WTC11 (cell line): ENCODE data around the gene WDR19. TPM values are rescaled to one million over a fixed set of nuclear protein-coding genes. Genes with fewer than 3 reads are reported as not detected.

ENCODE experiments used
- ATAC-seq: fragments of 200-7000 bp; cut with Tn5 transposase; 2 replicates; pipeline ENCODE4 v1.10.0; 2021; ENCODE audit warnings: mild to moderate bottlenecking, moderate library complexity
- CTCF ChIA-PET: fragments of 300-600 bp; sonication (Branson Sonifier 250); formaldehyde crosslinking; loops from one replicate; lab custom pipeline; 2021; ENCODE audit warnings: antibody characterized with exemption; lab: Charles Lee
- POLR2A ChIA-PET: fragments of 350-600 bp; sonication (Branson Sonifier 250); formaldehyde crosslinking; loops from one replicate; lab custom pipeline; 2021; ENCODE audit warnings: antibody characterized with exemption; lab: Charles Lee
- DNase-seq: peaks from one replicate; pipeline ENCODE4 v3.0.0; 2021; ENCODE audit warnings: low spot score
- H3K27ac Mint-ChIP-seq: 2 replicates; pipeline ENCODE4 v1.8.0; 2021; ENCODE audit warnings: mixed read lengths
- H3K27me3 Mint-ChIP-seq: 2 replicates; pipeline ENCODE4 v1.8.0; 2021; ENCODE audit warnings: low read depth, mild to moderate bottlenecking, moderate library complexity, mixed read lengths
- H3K36me3 Mint-ChIP-seq: 2 replicates; pipeline ENCODE4 v1.8.0; 2021; ENCODE audit warnings: mixed read lengths
- H3K4me1 Mint-ChIP-seq: 2 replicates; pipeline ENCODE4 v1.8.0; 2022; ENCODE audit warnings: mixed read lengths
- H3K4me3 Mint-ChIP-seq: 2 replicates; pipeline ENCODE4 v1.8.0; 2021; ENCODE audit warnings: mild to moderate bottlenecking, moderate library complexity, mixed read lengths
- H3K9me3 Mint-ChIP-seq: 2 replicates; pipeline ENCODE4 v1.8.0; 2021; ENCODE audit warnings: mixed read lengths
- ATF1 ChIP-seq: sonication (generic); formaldehyde crosslinking; IDR thresholded peaks from 2 replicates; pipeline ENCODE4 v1.8.1; 2023; ENCODE audit warnings: mild to moderate bottlenecking, moderate library complexity, missing genetic modification reagents
- E2F4 ChIP-seq: sonication (generic); formaldehyde crosslinking; IDR thresholded peaks from 2 replicates; pipeline ENCODE4 v1.8.1; 2022; ENCODE audit warnings: low read depth, mild to moderate bottlenecking, moderate library complexity, missing genetic modification reagents, borderline replicate concordance
- ELF4 ChIP-seq: sonication (generic); formaldehyde crosslinking; IDR thresholded peaks from 2 replicates; pipeline ENCODE4 v1.8.1; 2022; ENCODE audit warnings: low read depth, mild to moderate bottlenecking, moderate library complexity, missing genetic modification reagents
- GABPB1 ChIP-seq: sonication (generic); formaldehyde crosslinking; IDR thresholded peaks from 2 replicates; pipeline ENCODE4 v1.8.1; 2023; ENCODE audit warnings: mild to moderate bottlenecking, missing genetic modification reagents
- GRHL2 ChIP-seq: fragments of 250-450 bp; sonication (Bioruptor Pico); IDR thresholded peaks from 2 replicates; pipeline ENCODE4 v1.8.0; 2022; ENCODE audit warnings: mild to moderate bottlenecking, moderate library complexity; ENCODE audit not compliant: insufficient replicate concordance, severe bottlenecking
- JAZF1 ChIP-seq: fragments of 250-450 bp; sonication (Bioruptor Pico); IDR thresholded peaks from 2 replicates; pipeline ENCODE4 v1.9.0; 2021; ENCODE audit warnings: moderate library complexity, mild to moderate bottlenecking, inconsistent platforms
- MAX ChIP-seq: sonication (generic); formaldehyde crosslinking; IDR thresholded peaks from 2 replicates; pipeline ENCODE4 v1.8.0; 2022; ENCODE audit warnings: mild to moderate bottlenecking, missing genetic modification reagents
- MLX ChIP-seq: sonication (generic); formaldehyde crosslinking; IDR thresholded peaks from 2 replicates; pipeline ENCODE4 v1.8.1; 2023; ENCODE audit warnings: mild to moderate bottlenecking, missing genetic modification reagents, moderate library complexity
- MXD4 ChIP-seq: fragments of 250-450 bp; sonication (Bioruptor Pico); IDR thresholded peaks from 2 replicates; pipeline ENCODE4 v1.8.0; 2021; ENCODE audit warnings: mild to moderate bottlenecking, moderate library complexity, borderline replicate concordance
- NFE2L1 ChIP-seq: sonication (generic); formaldehyde crosslinking; IDR thresholded peaks from 2 replicates; pipeline ENCODE4 v1.8.1; 2023; ENCODE audit warnings: missing genetic modification reagents
- NR2C2 ChIP-seq: sonication (generic); formaldehyde crosslinking; IDR thresholded peaks from 2 replicates; pipeline ENCODE4 v1.8.0; 2022; ENCODE audit warnings: mild to moderate bottlenecking, missing genetic modification reagents
- OVOL2 ChIP-seq: fragments of 250-450 bp; sonication (Bioruptor Pico); IDR thresholded peaks from 2 replicates; pipeline ENCODE4 v1.9.0; 2021; ENCODE audit warnings: mild to moderate bottlenecking, borderline replicate concordance
- SMAD4 ChIP-seq: sonication (generic); formaldehyde crosslinking; IDR thresholded peaks from 2 replicates; pipeline ENCODE4 v1.8.0; 2022; ENCODE audit warnings: mild to moderate bottlenecking, missing genetic modification reagents
- SOX15 ChIP-seq: fragments of 250-450 bp; sonication (Bioruptor Pico); IDR thresholded peaks from 2 replicates; pipeline ENCODE4 v1.9.0; 2021; ENCODE audit warnings: mild to moderate bottlenecking
- TEAD1 ChIP-seq: sonication (generic); formaldehyde crosslinking; IDR thresholded peaks from 2 replicates; pipeline ENCODE4 v1.8.0; 2022; ENCODE audit warnings: mild to moderate bottlenecking, missing genetic modification reagents
- ZNF671 ChIP-seq: fragments of 250-450 bp; sonication (Bioruptor Pico); IDR thresholded peaks from 2 replicates; pipeline ENCODE4 v1.8.0; 2021; ENCODE audit warnings: mild to moderate bottlenecking
- total RNA-seq: library from RNA; stranded (reverse); gene quantifications from 3 replicates; pipeline ENCODE4 v1.2.3, GENCODE V29; 2021
- TF ChIP-seq, protein P1 (sequence below): fragments of 250-450 bp; sonication (Bioruptor Pico); conservative IDR thresholded peaks from 2 replicates; pipeline ENCODE4 v1.9.0; 2021; ENCODE audit warnings: mild to moderate bottlenecking
- TF ChIP-seq, protein P2 (sequence below): fragments of 250-450 bp; sonication (Bioruptor Pico); IDR thresholded peaks from 2 replicates; pipeline ENCODE4 v1.9.0; 2021; ENCODE audit warnings: mild to moderate bottlenecking, borderline replicate concordance
- TF ChIP-seq, protein P3 (sequence below): sonication (generic); formaldehyde crosslinking; IDR thresholded peaks from 2 replicates; pipeline ENCODE4 v1.8.0; 2022; ENCODE audit warnings: mild to moderate bottlenecking, missing genetic modification reagents
- TF ChIP-seq, protein P4 (sequence below): sonication (generic); formaldehyde crosslinking; IDR thresholded peaks from 2 replicates; pipeline ENCODE4 v1.8.1; 2023; ENCODE audit warnings: mild to moderate bottlenecking, missing genetic modification reagents, moderate library complexity
- TF ChIP-seq, protein P5 (sequence below): sonication (generic); formaldehyde crosslinking; IDR thresholded peaks from 2 replicates; pipeline ENCODE4 v1.8.1; 2023; ENCODE audit warnings: mild to moderate bottlenecking, moderate library complexity, missing genetic modification reagents
- TF ChIP-seq, protein P6 (sequence below): sonication (generic); formaldehyde crosslinking; conservative IDR thresholded peaks from 2 replicates; pipeline ENCODE4 v1.8.1; 2022; ENCODE audit warnings: mild to moderate bottlenecking, missing genetic modification reagents

WDR19 gene
- total RNA-seq, 1 experiment from 2014 or later, result 23.3 TPM

DNA sequence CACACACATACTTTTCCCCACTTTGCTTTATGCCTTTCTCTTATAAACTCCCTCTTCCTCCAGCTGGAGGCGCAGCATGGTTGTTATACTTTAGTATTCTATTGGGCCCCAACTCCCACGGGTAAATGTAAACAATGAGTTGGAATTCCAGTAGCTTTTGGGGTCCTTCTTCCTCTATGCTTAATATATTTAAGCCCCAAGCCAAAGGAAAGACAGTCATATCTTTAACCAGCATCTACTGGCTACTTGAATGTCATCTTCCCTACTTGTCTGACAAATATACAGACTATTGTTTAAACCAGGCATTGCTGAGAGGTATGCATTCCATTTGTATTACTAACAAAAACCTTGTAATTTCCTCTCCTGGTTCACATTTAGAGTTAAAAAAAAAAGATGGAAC, 72.9 kb downstream of the WDR19 start:
- H3K27ac Mint-ChIP-seq, result no peak overlapping the region

GRCh38 chr4:39255871-39256270, 73.5 kb downstream of the WDR19 start:
- no peak for ATAC-seq
- peaks cover 3% of the 10 kb centered on the region; the same call in 1 of the 2 replicates for H3K9me3 Mint-ChIP-seq
- H3K36me3 Mint-ChIP-seq, result peaks cover 6% of the 10 kb centered on the region; the same call in 1 of the 2 replicates
- peaks cover 10% of the 10 kb centered on the region for H3K4me1 Mint-ChIP-seq
- H3K27me3 Mint-ChIP-seq, result no peaks in the 10 kb centered on the region
- CTCF ChIA-PET, result interaction anchor here (0.5 to 1.6 kb wide), 4 partner anchors 76 to 496 kb away, joined by 3 to 5 read pairs (median 4); partner anchors contain the start of gene RFC1
- H3K4me3 Mint-ChIP-seq, result no peak overlapping the region
- POLR2A ChIA-PET, result no interaction called here
- no peak for DNase-seq
- H3K27ac Mint-ChIP-seq, result peak overlapping the region; percentile 17
- TF ChIP-seq SMAD4 (CRISPR knock-in tag), result no peak
- no peak for TF ChIP-seq ATF1 (CRISPR knock-in tag)
- TF ChIP-seq, protein P1, sequence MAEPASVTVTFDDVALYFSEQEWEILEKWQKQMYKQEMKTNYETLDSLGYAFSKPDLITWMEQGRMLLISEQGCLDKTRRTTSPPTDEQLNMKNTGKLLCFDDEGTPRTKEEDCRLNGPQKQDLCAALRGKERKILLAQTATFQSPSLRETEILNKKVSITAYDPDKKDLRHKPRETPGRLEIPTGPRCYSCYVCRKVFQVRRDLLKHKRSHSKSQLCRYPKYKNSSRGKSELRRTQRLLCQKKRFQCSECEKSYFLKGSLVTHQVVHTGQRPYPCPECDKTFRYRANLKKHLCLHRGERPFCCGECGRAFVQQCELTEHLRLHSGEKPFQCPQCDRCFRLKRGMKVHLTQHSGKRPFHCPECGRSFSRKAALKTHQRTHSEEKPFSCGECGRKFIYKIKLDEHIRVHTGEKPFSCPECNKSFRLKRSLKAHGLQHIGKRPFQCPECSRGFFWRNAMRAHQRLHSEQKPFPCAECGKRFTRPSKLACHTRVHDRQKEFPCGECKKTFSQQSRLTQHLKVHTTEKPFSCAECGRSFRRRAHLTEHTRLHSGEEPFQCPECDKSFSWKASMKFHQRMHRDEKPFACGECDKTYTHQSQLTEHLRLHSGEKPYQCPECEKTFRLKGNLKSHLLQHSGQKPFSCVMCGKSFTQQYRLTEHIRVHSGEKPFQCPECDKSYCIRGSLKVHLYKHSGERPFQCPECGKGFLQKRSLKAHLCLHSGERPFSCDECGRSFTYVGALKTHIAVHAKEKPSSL, result no peak
- no peak for TF ChIP-seq MXD4 (CRISPR knock-in tag)
- no peak for TF ChIP-seq NFE2L1 (CRISPR knock-in tag)
- TF ChIP-seq JAZF1 (CRISPR knock-in tag), result no peak
- TF ChIP-seq E2F4 (CRISPR knock-in tag), result no peak
- TF ChIP-seq, protein P2, sequence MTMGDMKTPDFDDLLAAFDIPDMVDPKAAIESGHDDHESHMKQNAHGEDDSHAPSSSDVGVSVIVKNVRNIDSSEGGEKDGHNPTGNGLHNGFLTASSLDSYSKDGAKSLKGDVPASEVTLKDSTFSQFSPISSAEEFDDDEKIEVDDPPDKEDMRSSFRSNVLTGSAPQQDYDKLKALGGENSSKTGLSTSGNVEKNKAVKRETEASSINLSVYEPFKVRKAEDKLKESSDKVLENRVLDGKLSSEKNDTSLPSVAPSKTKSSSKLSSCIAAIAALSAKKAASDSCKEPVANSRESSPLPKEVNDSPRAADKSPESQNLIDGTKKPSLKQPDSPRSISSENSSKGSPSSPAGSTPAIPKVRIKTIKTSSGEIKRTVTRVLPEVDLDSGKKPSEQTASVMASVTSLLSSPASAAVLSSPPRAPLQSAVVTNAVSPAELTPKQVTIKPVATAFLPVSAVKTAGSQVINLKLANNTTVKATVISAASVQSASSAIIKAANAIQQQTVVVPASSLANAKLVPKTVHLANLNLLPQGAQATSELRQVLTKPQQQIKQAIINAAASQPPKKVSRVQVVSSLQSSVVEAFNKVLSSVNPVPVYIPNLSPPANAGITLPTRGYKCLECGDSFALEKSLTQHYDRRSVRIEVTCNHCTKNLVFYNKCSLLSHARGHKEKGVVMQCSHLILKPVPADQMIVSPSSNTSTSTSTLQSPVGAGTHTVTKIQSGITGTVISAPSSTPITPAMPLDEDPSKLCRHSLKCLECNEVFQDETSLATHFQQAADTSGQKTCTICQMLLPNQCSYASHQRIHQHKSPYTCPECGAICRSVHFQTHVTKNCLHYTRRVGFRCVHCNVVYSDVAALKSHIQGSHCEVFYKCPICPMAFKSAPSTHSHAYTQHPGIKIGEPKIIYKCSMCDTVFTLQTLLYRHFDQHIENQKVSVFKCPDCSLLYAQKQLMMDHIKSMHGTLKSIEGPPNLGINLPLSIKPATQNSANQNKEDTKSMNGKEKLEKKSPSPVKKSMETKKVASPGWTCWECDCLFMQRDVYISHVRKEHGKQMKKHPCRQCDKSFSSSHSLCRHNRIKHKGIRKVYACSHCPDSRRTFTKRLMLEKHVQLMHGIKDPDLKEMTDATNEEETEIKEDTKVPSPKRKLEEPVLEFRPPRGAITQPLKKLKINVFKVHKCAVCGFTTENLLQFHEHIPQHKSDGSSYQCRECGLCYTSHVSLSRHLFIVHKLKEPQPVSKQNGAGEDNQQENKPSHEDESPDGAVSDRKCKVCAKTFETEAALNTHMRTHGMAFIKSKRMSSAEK, result no peak
- TF ChIP-seq ZNF671, result no peak
- no peak for TF ChIP-seq GABPB1 (CRISPR knock-in tag)
- TF ChIP-seq MAX (CRISPR knock-in tag), result no peak
- TF ChIP-seq MLX (CRISPR knock-in tag), result no peak

More for the DNA sequence above, 72.9 kb downstream of the WDR19 start:
- Mint-ChIP-seq H3K4me1 (peaks cover 10% of the 10 kb centered on the region), H3K4me3 (no peak overlapping the region), H3K36me3 (peaks cover 11% of the 10 kb centered on the region; the same call in 1 of the 2 replicates), H3K9me3 (peaks cover 8% of the 10 kb centered on the region), H3K27me3 (peaks cover under 1% of the 10 kb centered on the region; the same call in 1 of the 2 replicates)
- TF ChIP-seq, protein P3, sequence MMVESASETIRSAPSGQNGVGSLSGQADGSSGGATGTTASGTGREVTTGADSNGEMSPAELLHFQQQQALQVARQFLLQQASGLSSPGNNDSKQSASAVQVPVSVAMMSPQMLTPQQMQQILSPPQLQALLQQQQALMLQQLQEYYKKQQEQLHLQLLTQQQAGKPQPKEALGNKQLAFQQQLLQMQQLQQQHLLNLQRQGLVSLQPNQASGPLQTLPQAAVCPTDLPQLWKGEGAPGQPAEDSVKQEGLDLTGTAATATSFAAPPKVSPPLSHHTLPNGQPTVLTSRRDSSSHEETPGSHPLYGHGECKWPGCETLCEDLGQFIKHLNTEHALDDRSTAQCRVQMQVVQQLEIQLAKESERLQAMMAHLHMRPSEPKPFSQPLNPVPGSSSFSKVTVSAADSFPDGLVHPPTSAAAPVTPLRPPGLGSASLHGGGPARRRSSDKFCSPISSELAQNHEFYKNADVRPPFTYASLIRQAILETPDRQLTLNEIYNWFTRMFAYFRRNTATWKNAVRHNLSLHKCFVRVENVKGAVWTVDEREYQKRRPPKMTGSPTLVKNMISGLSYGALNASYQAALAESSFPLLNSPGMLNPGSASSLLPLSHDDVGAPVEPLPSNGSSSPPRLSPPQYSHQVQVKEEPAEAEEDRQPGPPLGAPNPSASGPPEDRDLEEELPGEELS (CRISPR knock-in tag), result no peak
- TF ChIP-seq GRHL2 (CRISPR knock-in tag) (no peak), ZNF671 (no peak), SOX15 (CRISPR knock-in tag) (no peak), GABPB1 (CRISPR knock-in tag) (no peak), ELF4 (CRISPR knock-in tag) (no peak), OVOL2 (no peak), NR2C2 (CRISPR knock-in tag) (no peak), NFE2L1 (CRISPR knock-in tag) (no peak), TEAD1 (no peak)
- TF ChIP-seq, protein P4, sequence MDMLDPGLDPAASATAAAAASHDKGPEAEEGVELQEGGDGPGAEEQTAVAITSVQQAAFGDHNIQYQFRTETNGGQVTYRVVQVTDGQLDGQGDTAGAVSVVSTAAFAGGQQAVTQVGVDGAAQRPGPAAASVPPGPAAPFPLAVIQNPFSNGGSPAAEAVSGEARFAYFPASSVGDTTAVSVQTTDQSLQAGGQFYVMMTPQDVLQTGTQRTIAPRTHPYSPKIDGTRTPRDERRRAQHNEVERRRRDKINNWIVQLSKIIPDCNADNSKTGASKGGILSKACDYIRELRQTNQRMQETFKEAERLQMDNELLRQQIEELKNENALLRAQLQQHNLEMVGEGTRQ (CRISPR knock-in tag), result no peak
- TF ChIP-seq, protein P5, sequence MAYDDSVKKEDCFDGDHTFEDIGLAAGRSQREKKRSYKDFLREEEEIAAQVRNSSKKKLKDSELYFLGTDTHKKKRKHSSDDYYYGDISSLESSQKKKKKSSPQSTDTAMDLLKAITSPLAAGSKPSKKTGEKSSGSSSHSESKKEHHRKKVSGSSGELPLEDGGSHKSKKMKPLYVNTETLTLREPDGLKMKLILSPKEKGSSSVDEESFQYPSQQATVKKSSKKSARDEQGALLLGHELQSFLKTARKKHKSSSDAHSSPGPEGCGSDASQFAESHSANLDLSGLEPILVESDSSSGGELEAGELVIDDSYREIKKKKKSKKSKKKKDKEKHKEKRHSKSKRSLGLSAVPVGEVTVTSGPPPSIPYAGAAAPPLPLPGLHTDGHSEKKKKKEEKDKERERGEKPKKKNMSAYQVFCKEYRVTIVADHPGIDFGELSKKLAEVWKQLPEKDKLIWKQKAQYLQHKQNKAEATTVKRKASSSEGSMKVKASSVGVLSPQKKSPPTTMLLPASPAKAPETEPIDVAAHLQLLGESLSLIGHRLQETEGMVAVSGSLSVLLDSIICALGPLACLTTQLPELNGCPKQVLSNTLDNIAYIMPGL (CRISPR knock-in tag), result no peak
- TF ChIP-seq, protein P6, sequence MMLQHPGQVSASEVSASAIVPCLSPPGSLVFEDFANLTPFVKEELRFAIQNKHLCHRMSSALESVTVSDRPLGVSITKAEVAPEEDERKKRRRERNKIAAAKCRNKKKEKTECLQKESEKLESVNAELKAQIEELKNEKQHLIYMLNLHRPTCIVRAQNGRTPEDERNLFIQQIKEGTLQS (CRISPR knock-in tag), result no peak
- ChIA-PET POLR2A (no interaction called here), CTCF (interaction anchor here (0.5 to 1.6 kb wide), 3 partner anchors 75 to 496 kb away, joined by 3 to 5 read pairs (median 4); partner anchors contain the start of gene RFC1)
- ATAC-seq, result peak; percentile 26; the same call in 1 of the 2 replicates
- DNase-seq, result no peak
